GM12891 (cell line): ENCODE measurements around the gene TMEM255A.

Source experiments
- DNase-seq: peaks from one replicate; pipeline ENCODE4 v3.0.0; 2011; ENCODE audit warnings: low spot score; ENCODE audit not compliant: insufficient read length
- FAIRE-seq: peaks from 2 replicates; lab custom pipeline; 2011; peaks lifted over from hg19 to GRCh38; lab: Jason Lieb, UNC
- PAX5 ChIP-seq: IDR thresholded peaks from 2 replicates; pipeline ENCODE4 v1.6.1; 2011; ENCODE audit warnings: low read length, moderate library complexity, mild to moderate bottlenecking; ENCODE audit not compliant: insufficient read depth, severe bottlenecking
- POLR2A ChIP-seq: IDR thresholded peaks from 2 replicates; pipeline ENCODE4 v1.6.1; 2011; ENCODE audit warnings: low read depth, low read length, control low read depth
- POLR2AphosphoS5 ChIP-seq: IDR thresholded peaks from 2 replicates; pipeline ENCODE4 v1.6.1; 2011; ENCODE audit warnings: low read depth, low read length, control low read depth
- POU2F2 ChIP-seq: IDR thresholded peaks from 2 replicates; pipeline ENCODE4 v1.6.1; 2011; ENCODE audit warnings: low read depth, mild to moderate bottlenecking, control low read depth, low read length, moderate library complexity
- SPI1 ChIP-seq: IDR thresholded peaks from 2 replicates; pipeline ENCODE4 v1.6.1; 2011; ENCODE audit warnings: low read depth, low read length, control low read depth
- TAF1 ChIP-seq: IDR thresholded peaks from 2 replicates; pipeline ENCODE4 v1.6.1; 2011; ENCODE audit warnings: low read depth, low read length, control low read depth

Gene TMEM255A

DNA sequence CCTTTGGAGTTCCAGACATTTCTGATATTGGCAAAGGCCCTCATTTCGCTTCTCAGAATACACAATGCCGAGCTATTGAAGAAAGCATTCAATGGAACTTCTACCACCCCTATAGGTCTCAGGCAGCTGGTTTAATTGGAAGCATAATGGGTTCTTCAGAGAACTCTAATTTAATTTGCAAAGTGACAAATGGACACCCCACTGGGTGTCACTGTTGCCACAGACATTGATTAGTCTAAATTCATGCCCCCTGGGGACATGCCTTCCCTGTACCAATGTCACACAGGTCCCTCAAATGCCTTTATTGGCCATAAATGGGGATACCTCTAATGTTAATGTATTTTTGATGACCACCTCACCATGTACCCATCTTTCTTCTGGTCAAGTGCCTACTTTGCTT is 22.9 kb upstream of the TMEM255A start:
- TF ChIP-seq TAF1 (no peak), POLR2AphosphoS5 (no peak), PAX5 (no peak), POLR2A (no peak), POU2F2 (no peak), SPI1 (no peak)
- FAIRE-seq, result no peak
- DNase-seq, result no peak

DNA sequence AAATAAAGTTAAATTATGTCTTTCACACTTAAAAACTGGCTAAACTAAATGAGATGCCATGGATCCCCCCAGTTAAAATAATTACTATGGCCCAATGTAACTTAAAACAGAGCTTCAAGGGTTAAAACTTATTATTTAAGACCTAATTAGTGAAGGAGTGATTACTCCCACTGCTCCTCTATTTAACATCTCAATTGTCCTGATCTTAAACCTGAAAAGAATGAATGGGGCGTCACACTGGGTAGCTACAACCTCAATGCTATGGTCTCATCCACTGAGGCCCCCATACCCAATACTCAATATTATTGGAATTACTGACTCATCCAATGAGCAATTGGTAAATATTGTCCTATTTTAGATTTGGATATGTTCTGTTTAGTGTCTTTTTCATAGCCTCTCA is 21.1 kb upstream of the TMEM255A start:
- DNase-seq (no peak), FAIRE-seq (no peak)
- no peak for TF ChIP-seq POU2F2
- no peak for TF ChIP-seq SPI1
- no peak for TF ChIP-seq POLR2AphosphoS5
- TF ChIP-seq TAF1, result no peak
- no peak for TF ChIP-seq PAX5
- TF ChIP-seq POLR2A, result no peak

DNA sequence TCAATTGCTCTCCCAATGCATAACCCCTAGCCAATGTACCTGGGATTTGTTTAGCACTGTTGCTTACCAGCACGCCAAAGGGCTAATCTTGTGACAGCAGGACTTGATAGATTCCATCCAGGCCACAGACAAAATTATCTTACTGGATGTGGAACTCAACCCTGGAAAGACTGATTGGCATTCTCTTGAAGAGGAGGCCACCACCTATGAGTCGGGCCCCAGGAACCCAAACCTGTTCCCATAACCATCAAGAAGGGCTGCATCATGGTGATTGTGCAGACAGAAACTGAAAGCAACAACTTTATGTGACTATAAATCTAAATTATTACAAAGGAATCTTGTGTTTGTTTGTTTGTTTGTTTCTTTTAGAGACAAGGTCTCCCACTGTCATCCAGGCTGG is 19.9 kb upstream of the TMEM255A start:
- TF ChIP-seq PAX5, result no peak
- no peak for TF ChIP-seq POU2F2
- no peak for TF ChIP-seq POLR2AphosphoS5
- no peak for TF ChIP-seq TAF1
- no peak for TF ChIP-seq POLR2A
- no peak for TF ChIP-seq SPI1
- no peak for FAIRE-seq

DNA sequence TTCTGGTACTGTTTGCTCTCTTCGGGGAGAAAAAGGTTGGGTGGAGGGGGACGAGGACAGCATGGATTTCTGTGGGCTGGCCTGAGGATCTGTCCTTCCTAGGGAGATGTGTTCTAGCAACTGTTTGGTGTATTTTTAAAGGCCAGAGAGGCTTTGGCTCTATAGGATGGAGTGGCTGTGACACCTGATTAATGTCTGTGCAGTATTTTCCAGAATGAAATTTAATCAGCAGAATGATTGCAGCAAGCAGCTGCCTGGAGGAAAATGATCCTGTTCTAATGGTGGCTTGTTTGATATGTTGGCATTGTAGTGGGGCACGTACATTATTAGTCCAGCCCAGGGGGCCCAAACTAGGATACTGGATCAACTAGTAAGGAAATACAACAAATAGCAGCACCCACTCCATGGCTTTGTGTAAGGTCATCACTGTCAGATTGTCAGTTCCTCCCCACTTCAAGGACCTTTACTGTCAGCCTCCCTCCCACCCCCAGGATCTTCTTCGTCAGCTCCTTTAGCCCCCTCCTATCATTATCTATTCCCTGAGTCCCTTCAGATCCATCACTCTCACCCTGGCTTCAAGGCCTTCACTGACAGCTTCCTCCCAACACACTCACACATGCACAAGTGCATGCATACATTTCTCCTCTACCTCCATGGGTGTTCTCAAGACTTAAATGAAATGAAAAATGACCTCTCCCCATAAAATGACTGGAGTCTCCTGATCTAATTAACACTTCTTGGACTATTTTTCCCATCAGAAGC is 10.4 kb upstream of the TMEM255A start:
- TF ChIP-seq TAF1 (no peak), POU2F2 (no peak), PAX5 (no peak), POLR2AphosphoS5 (no peak), POLR2A (no peak)
- FAIRE-seq, result no peak
- DNase-seq, result no peak

More for the DNA sequence above, 19.9 kb upstream of the TMEM255A start:
- DNase-seq, result no peak

DNA sequence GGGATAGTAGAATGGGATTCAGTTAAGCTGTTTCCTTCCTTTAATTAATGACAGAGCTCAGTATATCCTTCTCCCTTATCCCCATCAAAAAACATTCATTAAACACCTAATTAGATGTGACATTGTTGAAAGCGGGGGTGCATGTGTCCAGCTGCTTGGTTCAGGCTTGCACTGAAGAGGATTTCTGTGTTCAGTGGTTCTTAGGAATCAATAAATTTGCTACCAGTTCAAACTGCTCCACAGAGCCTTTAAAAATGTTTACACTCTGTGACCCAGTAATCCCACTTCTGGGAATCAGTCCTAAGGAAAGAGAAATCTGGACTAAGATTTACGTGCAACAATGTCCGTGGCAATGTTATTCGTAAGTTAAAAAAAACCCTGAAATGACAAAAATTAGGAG is 7.2 kb upstream of the TMEM255A start:
- no peak for FAIRE-seq
- TF ChIP-seq PAX5, result no peak
- TF ChIP-seq TAF1, result no peak
- no peak for TF ChIP-seq SPI1
- TF ChIP-seq POLR2AphosphoS5, result no peak
- TF ChIP-seq POU2F2, result no peak
- no peak for TF ChIP-seq POLR2A
- DNase-seq, result no peak

DNA sequence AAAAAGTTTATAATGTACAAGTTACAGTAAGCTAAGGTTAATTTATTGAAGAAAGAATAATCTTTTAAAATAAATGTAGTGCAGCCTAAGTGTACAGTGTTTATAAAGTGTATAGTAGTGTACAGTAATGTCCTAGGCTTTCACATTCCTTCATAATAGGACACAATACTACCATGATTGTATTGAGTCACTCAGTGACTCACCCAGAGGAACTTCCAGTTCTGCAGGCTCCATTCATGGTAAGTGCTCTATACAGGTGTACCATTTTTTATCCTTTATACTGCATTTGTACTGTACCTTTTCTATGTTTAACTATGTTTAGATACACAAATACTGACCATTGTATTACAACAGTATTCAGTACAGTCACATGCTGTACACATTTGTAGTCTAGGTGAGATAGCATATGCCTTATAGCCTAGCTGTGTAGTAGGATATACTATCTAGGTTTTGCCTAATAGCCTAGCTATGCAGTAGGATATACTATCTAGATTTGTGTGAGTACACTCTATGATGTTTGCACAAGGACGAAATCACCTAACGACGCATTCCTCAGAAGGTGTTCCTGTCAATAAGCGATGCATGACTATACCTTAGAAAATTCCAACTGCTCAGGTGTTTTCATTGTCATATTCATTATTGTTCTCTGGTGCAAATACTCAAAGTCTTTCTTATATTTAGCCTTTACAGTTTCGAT is 5.5 kb upstream of the TMEM255A start:
- FAIRE-seq (no peak), DNase-seq (no peak)
- no peak for TF ChIP-seq POU2F2
- TF ChIP-seq PAX5, result no peak
- no peak for TF ChIP-seq SPI1
- TF ChIP-seq POLR2A, result no peak
- TF ChIP-seq TAF1, result no peak
- no peak for TF ChIP-seq POLR2AphosphoS5

DNA sequence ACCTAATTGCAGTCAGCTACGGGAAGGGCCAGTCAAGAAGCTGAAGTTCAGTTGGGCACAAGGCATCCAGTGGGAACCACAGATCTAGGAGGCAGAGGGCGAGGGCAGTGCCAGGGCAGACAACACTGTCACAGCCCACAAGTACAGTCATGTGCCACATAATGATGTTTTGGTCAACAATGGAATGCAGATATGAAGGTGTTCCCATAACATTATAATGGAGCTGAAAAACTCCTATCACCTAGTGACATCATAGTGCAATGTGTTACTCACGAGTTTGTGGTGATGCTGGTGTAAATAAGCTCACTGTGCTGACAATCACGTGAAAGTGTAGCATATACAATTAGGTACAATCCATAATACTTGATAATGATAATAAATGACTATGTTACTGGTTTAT is 4.5 kb upstream of the TMEM255A start:
- DNase-seq, result no peak
- no peak for FAIRE-seq
- TF ChIP-seq POLR2A, result no peak
- no peak for TF ChIP-seq POLR2AphosphoS5
- no peak for TF ChIP-seq PAX5
- no peak for TF ChIP-seq SPI1
- TF ChIP-seq TAF1, result no peak
- TF ChIP-seq POU2F2, result no peak

DNA sequence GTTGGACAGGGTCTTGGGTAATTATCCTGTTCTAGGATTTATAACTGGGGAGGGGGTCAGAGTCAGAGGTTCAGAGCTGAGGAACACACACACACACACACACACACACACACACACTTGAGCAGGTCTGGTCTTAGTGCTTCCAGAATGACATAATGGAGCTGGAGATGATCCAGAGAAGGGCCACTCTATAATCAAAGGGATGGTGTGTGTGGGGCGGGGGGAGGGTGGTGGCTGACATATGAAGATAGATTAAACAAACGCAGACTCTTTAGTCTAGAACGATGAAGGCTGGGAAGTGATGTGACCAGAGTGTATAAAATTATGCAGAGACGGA is 434 bp upstream of the TMEM255A start:
- DNase-seq (no peak), FAIRE-seq (no peak)
- TF ChIP-seq POLR2A (no peak), PAX5 (no peak), POLR2AphosphoS5 (no peak), TAF1 (no peak), POU2F2 (no peak), SPI1 (no peak)

DNA sequence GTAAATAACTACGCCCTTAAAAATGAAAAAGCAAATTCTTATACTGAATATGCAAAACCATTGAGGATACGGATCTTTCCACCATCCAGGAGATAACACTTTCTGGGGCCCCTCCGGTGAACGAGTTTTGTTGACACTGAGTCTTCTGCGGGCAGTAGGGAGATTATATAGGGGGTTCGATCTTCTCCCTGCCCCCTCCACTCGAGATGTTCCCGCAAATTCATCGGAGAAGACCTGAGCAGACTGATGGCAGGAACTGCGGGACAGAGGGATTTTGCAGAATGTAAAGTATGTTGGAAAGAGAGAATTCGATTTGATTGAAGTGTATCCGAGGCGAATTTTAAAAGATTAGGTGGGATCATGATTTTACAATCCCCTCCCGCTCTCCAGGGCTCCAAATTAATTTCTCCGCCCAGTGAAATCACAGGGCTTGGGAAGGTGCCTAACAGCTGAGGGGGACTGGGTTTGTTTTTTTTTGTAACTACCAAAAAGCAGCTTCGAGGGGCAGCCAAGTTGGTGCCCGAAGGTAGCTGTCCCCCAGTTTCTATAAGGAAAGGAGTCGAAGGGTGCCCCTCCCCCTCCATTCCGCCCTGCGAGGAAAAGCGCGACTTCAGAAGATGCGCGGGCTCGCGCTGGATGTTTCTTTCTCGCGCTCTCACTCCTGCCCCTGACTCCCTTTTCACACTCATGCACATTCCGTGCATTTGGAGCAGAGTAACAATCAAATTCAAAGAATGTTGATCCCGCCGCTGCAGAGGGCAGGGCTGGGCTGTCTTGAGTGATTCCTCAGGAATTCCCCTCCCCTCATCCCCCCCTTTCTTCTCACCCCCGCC is 1.2 kb downstream of the TMEM255A start:
- TF ChIP-seq SPI1, result no peak
- TF ChIP-seq PAX5, result no peak
- TF ChIP-seq POLR2AphosphoS5, result no peak
- no peak for TF ChIP-seq POU2F2
- no peak for TF ChIP-seq POLR2A
- TF ChIP-seq TAF1, result no peak
- DNase-seq, result no peak
- FAIRE-seq, result peak; percentile 64
